Parathyroid adenoma (tissue), 2 donors: Measurements from ENCODE around the gene CCNC.
A peak's percentile ranks its signal among the peaks of the same experiment; 100 is the strongest.

Experiments used
- H2AFZ ChIP-seq: fragments of 300-600 bp; sonication (generic); one replicate; pipeline ENCODE4 v1.7.0; 2017; ENCODE audit warnings: antibody characterized with exemption, mild to moderate bottlenecking
- H3K27ac ChIP-seq: fragments of 300-600 bp; sonication (generic); one replicate; pipeline ENCODE4 v1.7.0; 2017
- H3K27me3 ChIP-seq: fragments of 300-600 bp; sonication (generic); one replicate; pipeline ENCODE4 v1.7.0; 2017; ENCODE audit warnings: low read length; ENCODE audit not compliant: control insufficient read depth, insufficient read depth
- H3K36me3 ChIP-seq: fragments of 300-600 bp; sonication (generic); one replicate; pipeline ENCODE4 v1.7.0; 2017; ENCODE audit warnings: low read length; ENCODE audit not compliant: control insufficient read depth, insufficient read depth
- H3K4me1 ChIP-seq: fragments of 300-600 bp; sonication (generic); one replicate; pipeline ENCODE4 v1.7.0; 2017; ENCODE audit warnings: control low read depth
- H3K4me2 ChIP-seq: fragments of 300-600 bp; sonication (generic); one replicate; pipeline ENCODE4 v1.7.0; 2017; ENCODE audit warnings: low read length
- H3K4me3 ChIP-seq: fragments of 300-600 bp; sonication (generic); one replicate; pipeline ENCODE4 v1.7.0; 2017; ENCODE audit warnings: low read depth, low read length
- H3K79me2 ChIP-seq: fragments of 300-600 bp; sonication (generic); one replicate; pipeline ENCODE4 v1.7.0; 2017; ENCODE audit warnings: control low read depth
- H3K9ac ChIP-seq: fragments of 300-600 bp; sonication (generic); one replicate; pipeline ENCODE4 v1.7.0; 2017; ENCODE audit warnings: mild to moderate bottlenecking
- H3K9me3 ChIP-seq: fragments of 300-600 bp; sonication (generic); one replicate; pipeline ENCODE4 v1.7.0; 2017; ENCODE audit warnings: low read length; ENCODE audit not compliant: control insufficient read depth
- TF ChIP-seq, protein P1 (sequence below): fragments of 300-600 bp; sonication (generic); IDR thresholded peaks from one replicate; pipeline ENCODE4 v1.7.0; 2017; ENCODE audit warnings: antibody characterized with exemption, mild to moderate bottlenecking
- donor health status: primary hyperparathyroidism.

Gene CCNC, protein sequence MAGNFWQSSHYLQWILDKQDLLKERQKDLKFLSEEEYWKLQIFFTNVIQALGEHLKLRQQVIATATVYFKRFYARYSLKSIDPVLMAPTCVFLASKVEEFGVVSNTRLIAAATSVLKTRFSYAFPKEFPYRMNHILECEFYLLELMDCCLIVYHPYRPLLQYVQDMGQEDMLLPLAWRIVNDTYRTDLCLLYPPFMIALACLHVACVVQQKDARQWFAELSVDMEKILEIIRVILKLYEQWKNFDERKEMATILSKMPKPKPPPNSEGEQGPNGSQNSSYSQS

DNA sequence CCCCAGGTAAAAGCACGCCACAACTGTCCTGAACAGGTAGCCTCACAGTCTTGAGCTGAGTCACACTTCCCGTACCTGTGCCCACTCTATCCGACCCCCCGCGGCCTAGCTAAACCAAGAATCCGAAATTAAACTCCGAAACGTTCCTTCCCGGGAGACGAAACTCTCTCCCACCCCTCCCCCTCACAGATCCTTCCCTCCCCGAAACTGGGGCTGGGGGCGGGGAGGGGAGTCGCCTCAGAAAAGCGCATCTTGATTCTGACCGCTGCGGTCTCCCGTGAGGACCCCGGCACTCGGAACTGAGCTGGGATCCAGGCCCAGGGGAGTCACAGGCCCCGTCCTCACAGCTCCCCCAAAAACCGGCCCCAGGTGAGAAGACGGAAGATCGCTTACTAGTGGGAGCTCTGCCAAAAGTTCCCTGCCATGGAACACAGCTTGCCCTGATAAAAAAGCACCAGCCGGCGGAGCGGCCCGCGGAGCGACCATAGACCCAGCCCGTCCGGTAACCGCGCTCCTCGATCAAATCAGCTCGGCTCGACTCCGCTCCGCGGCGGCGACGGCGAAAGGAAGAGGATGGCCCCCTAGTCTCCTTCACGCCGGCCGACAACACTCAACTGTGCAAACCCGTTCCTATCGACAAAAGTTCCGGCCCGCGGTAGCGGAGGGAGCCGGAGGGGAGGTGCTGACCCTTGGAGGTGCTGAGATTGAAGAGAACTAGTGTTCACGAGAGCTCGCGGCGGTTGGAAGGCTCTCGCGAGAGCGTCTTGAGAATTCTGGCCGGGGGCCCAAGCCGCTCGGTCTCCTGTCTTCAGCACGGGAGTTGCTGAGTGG is at the start of gene CCNC:
TSS of gene CCNC (minus strand) at position 558 of the 831 bp plus-strand sequence. CDS start at position 425, 133 bp downstream.
- Histone ChIP-seq H3K4me1 (no peaks in the 10 kb centered on the region), H3K4me3 (peak within 1 kb of the TSS; percentile 95), H3K9ac (peak within 1 kb of the TSS; percentile 96), H3K9me3 (no peaks in the 10 kb centered on the region), H3K27ac (peak within 1 kb of the TSS; percentile 72), H3K36me3 (no peaks in the 10 kb centered on the region), H3K79me2 (peaks cover 14% of the 10 kb centered on the region), H2AFZ (peak within 1 kb of the TSS; percentile 94), H3K27me3 (no peaks in the 10 kb centered on the region), H3K4me2 (peak within 1 kb of the TSS; percentile 82)
- TF ChIP-seq, protein P1, sequence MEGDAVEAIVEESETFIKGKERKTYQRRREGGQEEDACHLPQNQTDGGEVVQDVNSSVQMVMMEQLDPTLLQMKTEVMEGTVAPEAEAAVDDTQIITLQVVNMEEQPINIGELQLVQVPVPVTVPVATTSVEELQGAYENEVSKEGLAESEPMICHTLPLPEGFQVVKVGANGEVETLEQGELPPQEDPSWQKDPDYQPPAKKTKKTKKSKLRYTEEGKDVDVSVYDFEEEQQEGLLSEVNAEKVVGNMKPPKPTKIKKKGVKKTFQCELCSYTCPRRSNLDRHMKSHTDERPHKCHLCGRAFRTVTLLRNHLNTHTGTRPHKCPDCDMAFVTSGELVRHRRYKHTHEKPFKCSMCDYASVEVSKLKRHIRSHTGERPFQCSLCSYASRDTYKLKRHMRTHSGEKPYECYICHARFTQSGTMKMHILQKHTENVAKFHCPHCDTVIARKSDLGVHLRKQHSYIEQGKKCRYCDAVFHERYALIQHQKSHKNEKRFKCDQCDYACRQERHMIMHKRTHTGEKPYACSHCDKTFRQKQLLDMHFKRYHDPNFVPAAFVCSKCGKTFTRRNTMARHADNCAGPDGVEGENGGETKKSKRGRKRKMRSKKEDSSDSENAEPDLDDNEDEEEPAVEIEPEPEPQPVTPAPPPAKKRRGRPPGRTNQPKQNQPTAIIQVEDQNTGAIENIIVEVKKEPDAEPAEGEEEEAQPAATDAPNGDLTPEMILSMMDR, result no peak

DNA sequence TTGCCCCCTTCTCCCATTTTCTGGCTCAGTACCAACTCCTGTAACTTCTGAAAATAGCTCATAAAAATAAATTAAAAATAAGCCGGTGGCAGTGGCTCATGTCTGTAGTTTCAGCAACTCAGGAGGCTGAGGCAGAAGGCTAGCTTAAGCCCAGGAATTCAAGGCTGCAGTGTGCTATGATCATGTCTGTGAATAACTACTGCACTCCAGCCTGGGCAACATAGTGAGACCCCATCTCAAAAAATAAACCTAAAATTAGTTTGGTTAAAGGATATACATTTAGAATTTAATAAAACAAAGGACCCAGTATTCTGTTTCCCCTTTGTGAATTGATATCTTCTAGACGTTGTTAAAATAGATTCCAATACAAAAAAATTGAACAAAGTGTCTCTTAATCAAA is 48.7 kb upstream of the CCNC start:
- H3K79me2 ChIP-seq, result no peaks in the 10 kb centered on the region
- H3K27ac ChIP-seq, result no peak overlapping the region
- no peaks in the 10 kb centered on the region for H3K36me3 ChIP-seq

DNA sequence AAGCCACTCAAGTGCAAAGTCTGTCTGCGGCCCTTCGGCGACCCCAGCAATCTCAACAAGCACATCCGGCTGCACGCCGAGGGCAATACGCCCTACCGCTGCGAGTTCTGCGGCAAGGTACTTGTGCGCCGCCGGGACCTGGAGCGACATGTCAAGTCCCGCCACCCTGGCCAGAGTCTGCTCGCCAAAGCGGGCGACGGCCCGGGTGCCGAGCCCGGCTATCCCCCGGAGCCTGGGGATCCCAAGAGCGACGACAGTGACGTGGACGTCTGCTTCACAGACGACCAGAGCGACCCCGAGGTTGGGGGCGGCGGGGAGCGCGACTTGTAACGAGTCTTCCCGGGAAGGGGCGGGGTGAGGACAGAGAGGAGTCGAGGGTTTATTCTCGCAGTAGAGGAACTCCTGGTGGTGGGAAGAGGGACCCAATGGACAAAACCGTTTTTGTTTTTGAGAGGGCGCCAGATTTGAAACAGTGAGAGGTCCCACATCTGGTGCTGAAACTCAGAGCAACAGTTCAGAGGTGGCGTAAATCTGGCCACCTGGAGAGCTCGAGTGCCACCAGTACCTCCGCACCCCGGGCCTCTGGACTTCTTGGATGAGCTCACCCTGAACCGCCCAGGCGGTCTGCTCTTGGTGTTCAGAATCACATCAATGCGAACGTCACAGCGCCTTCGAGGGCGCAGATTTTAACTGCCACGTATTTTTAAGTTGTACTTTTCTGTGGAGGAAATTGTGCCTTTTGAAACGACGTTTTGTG is 46.1 kb upstream of the CCNC start:
- Histone ChIP-seq H3K9ac (no peak overlapping the region), H3K4me1 (peaks cover 2% of the 10 kb centered on the region), H3K9me3 (no peaks in the 10 kb centered on the region), H3K4me2 (peak overlapping the region; percentile 61), H2AFZ (peak overlapping the region; percentile 72), H3K79me2 (no peaks in the 10 kb centered on the region), H3K27ac (no peak overlapping the region), H3K36me3 (no peaks in the 10 kb centered on the region), H3K27me3 (peaks cover 20% of the 10 kb centered on the region), H3K4me3 (no peak overlapping the region)
- TF ChIP-seq, protein P1, result no peak

More for the DNA sequence above, 48.7 kb upstream of the CCNC start:
- H2AFZ ChIP-seq, result no peak overlapping the region
- no peak overlapping the region for H3K4me3 ChIP-seq
- no peak overlapping the region for H3K9ac ChIP-seq
- TF ChIP-seq, protein P1, result no peak
- H3K4me2 ChIP-seq, result no peak overlapping the region
- peaks cover 16% of the 10 kb centered on the region for H3K27me3 ChIP-seq
- peaks cover 2% of the 10 kb centered on the region for H3K4me1 ChIP-seq
- H3K9me3 ChIP-seq, result no peaks in the 10 kb centered on the region

DNA sequence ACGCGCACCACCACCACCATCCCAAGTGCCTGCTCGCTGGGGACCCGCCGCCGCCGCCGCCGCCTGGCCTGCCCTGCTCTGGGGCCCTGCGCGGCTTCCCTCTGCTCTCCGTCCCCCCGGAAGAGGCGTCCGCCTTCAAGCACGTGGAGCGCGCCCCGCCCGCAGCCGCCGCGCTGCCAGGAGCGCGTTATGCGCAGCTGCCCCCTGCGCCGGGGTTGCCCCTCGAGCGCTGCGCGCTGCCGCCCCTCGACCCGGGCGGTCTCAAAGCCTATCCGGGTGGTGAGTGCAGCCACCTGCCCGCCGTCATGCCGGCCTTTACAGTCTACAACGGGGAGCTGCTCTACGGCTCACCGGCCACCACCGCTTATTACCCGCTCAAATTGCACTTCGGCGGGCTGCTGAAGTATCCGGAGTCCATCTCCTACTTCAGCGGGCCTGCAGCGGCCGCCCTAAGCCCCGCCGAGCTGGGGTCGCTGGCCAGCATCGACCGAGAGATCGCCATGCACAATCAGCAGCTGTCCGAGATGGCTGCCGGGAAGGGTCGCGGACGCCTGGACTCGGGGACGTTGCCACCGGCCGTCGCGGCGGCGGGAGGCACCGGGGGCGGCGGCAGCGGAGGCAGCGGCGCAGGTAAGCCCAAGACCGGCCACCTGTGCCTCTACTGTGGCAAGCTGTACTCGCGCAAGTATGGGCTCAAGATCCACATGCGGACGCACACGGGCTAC is 45.4 kb upstream of the CCNC start:
- Histone ChIP-seq H3K79me2 (no peaks in the 10 kb centered on the region), H3K36me3 (no peaks in the 10 kb centered on the region), H3K9ac (no peak overlapping the region), H3K27me3 (peaks cover 18% of the 10 kb centered on the region), H3K4me2 (peak overlapping the region; percentile 61), H3K4me3 (no peak overlapping the region), H3K4me1 (peaks cover 2% of the 10 kb centered on the region), H2AFZ (peak overlapping the region; percentile 72), H3K27ac (no peak overlapping the region), H3K9me3 (no peaks in the 10 kb centered on the region)
- TF ChIP-seq, protein P1, result no peak
